GM19099 (cell line): Measurements from ENCODE around the gene EPHB3.

Source experiments
- POLR2A ChIP-seq: IDR thresholded peaks from 3 replicates; pipeline ENCODE4 v1.6.1; 2011; ENCODE audit warnings: low read depth; ENCODE audit not compliant: insufficient read length; ENCODE audit errors: extremely low read depth

EPHB3 gene

GRCh38 chr3:184578218-184578617, 16.6 kb downstream of the EPHB3 start:
- TF ChIP-seq POLR2A = no peak

- no peak for TF ChIP-seq POLR2A
These were observed 17.2 kb downstream of the EPHB3 start for GRCh38 chr3:184578822-184579221.

GRCh38 chr3:184579513-184579912, 17.9 kb downstream of the EPHB3 start:
- TF ChIP-seq POLR2A = no peak

GRCh38 chr3:184580376-184580775, 18.8 kb downstream of the EPHB3 start:
- no peak for TF ChIP-seq POLR2A

- no peak for TF ChIP-seq POLR2A
These were observed 19.8 kb downstream of the EPHB3 start for GRCh38 chr3:184581331-184581855.

- no peak for TF ChIP-seq POLR2A
These were observed 21.3 kb downstream of the EPHB3 start for GRCh38 chr3:184582646-184583577.

- TF ChIP-seq POLR2A = no peak
These were observed 22.2 kb downstream of the EPHB3 start for GRCh38 chr3:184583578-184584451.

- no peak for TF ChIP-seq POLR2A
These were observed 22.9 kb downstream of the EPHB3 start for GRCh38 chr3:184584464-184584891.

GRCh38 chr3:184585545-184585944, 24.0 kb downstream of the EPHB3 start:
- no peak for TF ChIP-seq POLR2A

GRCh38 chr3:184586851-184587250, 25.3 kb downstream of the EPHB3 start:
- TF ChIP-seq POLR2A = no peak

GRCh38 chr3:184588776-184589175, 27.2 kb downstream of the EPHB3 start:
- no peak for TF ChIP-seq POLR2A

- TF ChIP-seq POLR2A = no peak
These were observed 29.2 kb downstream of the EPHB3 start for GRCh38 chr3:184590795-184591194.

GRCh38 chr3:184591789-184592188, 30.2 kb downstream of the EPHB3 start:
- no peak for TF ChIP-seq POLR2A

- no peak for TF ChIP-seq POLR2A
These were observed 31.0 kb downstream of the EPHB3 start for GRCh38 chr3:184592371-184593219.

- no peak for TF ChIP-seq POLR2A
These were observed 31.8 kb downstream of the EPHB3 start for GRCh38 chr3:184593220-184593927.

GRCh38 chr3:184593928-184594303, 32.3 kb downstream of the EPHB3 start:
- no peak for TF ChIP-seq POLR2A
